Liver (tissue), 9 donors: ENCODE results near the gene XYLT1. TPM values are rescaled to one million over a fixed set of nuclear protein-coding genes. Genes with fewer than 3 reads are reported as not detected.

ENCODE experiments used
- DNase-seq: peaks from one replicate; pipeline ENCODE4 v3.0.0-alpha.2; 2017; ENCODE audit warnings: low spot score
- H3K27ac ChIP-seq, 2 donors: one replicate each; pipeline ENCODE4 v1.7.0; 2013; ENCODE audit warnings: inconsistent platforms in 2 of 2, low read length in 2 of 2, control low read depth in 1 of 2, low read depth in 1 of 2, mild to moderate bottlenecking in 1 of 2
- H3K27me3 ChIP-seq, 4 donors: one replicate each; pipeline versions ENCODE4 v1.6.1 to v1.7.0; 2013; ENCODE audit warnings: low read length in 3 of 4, inconsistent platforms in 1 of 4, mild to moderate bottlenecking in 1 of 4, moderate library complexity in 1 of 4; ENCODE audit not compliant: control insufficient read depth in 4 of 4, insufficient read depth in 4 of 4
- H3K36me3 ChIP-seq, 4 donors: one replicate each; pipeline versions ENCODE4 v1.6.1 to v1.7.0; 2013; ENCODE audit warnings: low read length in 3 of 4, mild to moderate bottlenecking in 3 of 4, low read depth in 1 of 4, moderate library complexity in 1 of 4; ENCODE audit not compliant: control insufficient read depth in 4 of 4, insufficient read depth in 3 of 4
- H3K4me1 ChIP-seq, 4 donors: one replicate each; pipeline versions ENCODE4 v1.6.1 to v1.7.0; 2013; ENCODE audit warnings: low read length in 3 of 4, mild to moderate bottlenecking in 3 of 4, moderate library complexity in 1 of 4; ENCODE audit not compliant: control insufficient read depth in 4 of 4, insufficient read depth in 4 of 4
- H3K4me3 ChIP-seq, 3 donors: one replicate each; pipeline versions ENCODE4 v1.6.1 to v1.7.0; 2013; ENCODE audit warnings: low read length in 3 of 3, control low read depth in 1 of 3, low read depth in 1 of 3, mild to moderate bottlenecking in 1 of 3
- H3K9ac ChIP-seq, 2 donors: one replicate each; pipeline ENCODE4 v1.7.0; 2013; ENCODE audit warnings: low read length in 2 of 2, mild to moderate bottlenecking in 2 of 2, moderate library complexity in 2 of 2, control low read depth in 1 of 2, low read depth in 1 of 2
- H3K9me3 ChIP-seq, 4 donors: one replicate each; pipeline versions ENCODE4 v1.6.1 to v1.7.0; 2013; ENCODE audit warnings: low read length in 3 of 4; ENCODE audit not compliant: control insufficient read depth in 4 of 4
- ATF3 ChIP-seq: IDR thresholded peaks from 2 replicates; pipeline ENCODE4 v1.6.1; 2016; ENCODE audit warnings: antibody characterized with exemption
- CTCF ChIP-seq: fragments of 150-350 bp; IDR thresholded peaks from 2 replicates; pipeline ENCODE4 v1.5.1; 2017; ENCODE audit warnings: improper control_type of control experiment, low read depth, low read length; ENCODE audit not compliant: missing input control
- EGR1 ChIP-seq, 2 donors: IDR thresholded peaks; 2 replicates each; pipeline ENCODE4 v1.6.1; 2016 to 2018; ENCODE audit warnings: antibody characterized with exemption in 2 of 2, low read depth in 2 of 2
- FOXA1 ChIP-seq: IDR thresholded peaks from 2 replicates; pipeline ENCODE4 v1.6.1; 2016; ENCODE audit warnings: antibody characterized with exemption
- FOXA2 ChIP-seq: IDR thresholded peaks from 2 replicates; pipeline ENCODE4 v1.6.1; 2016; ENCODE audit warnings: antibody characterized with exemption
- GABPA ChIP-seq, 2 donors: IDR thresholded peaks in 1 of 2; conservative IDR thresholded peaks in 1 of 2; 2 replicates each; pipeline ENCODE4 v1.6.1; 2016; ENCODE audit warnings: antibody characterized with exemption in 2 of 2, mild to moderate bottlenecking in 1 of 2, moderate library complexity in 1 of 2
- HNF4A ChIP-seq, 2 donors: conservative IDR thresholded peaks; 2 replicates each; pipeline ENCODE4 v1.6.1; 2016; ENCODE audit warnings: antibody characterized with exemption in 2 of 2, mild to moderate bottlenecking in 2 of 2
- JUND ChIP-seq, 2 donors: IDR thresholded peaks; 2 replicates each; pipeline ENCODE4 v1.6.1; 2016; ENCODE audit warnings: antibody characterized with exemption in 2 of 2
- MAX ChIP-seq: IDR thresholded peaks from 2 replicates; pipeline ENCODE4 v1.6.1; 2016; ENCODE audit warnings: antibody characterized with exemption
- NR2F2 ChIP-seq: IDR thresholded peaks from 2 replicates; pipeline ENCODE4 v1.6.1; 2016; ENCODE audit warnings: antibody characterized with exemption
- RAD21 ChIP-seq, 2 donors: IDR thresholded peaks; 2 replicates each; pipeline ENCODE4 v1.6.1; 2016; ENCODE audit warnings: antibody characterized with exemption in 2 of 2, mild to moderate bottlenecking in 2 of 2
- RXRA ChIP-seq, 2 donors: IDR thresholded peaks; 2 replicates each; pipeline ENCODE4 v1.6.1; 2017 to 2018; ENCODE audit warnings: antibody characterized with exemption in 2 of 2, mild to moderate bottlenecking in 1 of 2
- SP1 ChIP-seq: IDR thresholded peaks from 2 replicates; pipeline ENCODE4 v1.6.1; 2018; ENCODE audit warnings: antibody characterized with exemption, mild to moderate bottlenecking
- TAF1 ChIP-seq: conservative IDR thresholded peaks from 2 replicates; pipeline ENCODE4 v1.6.1; 2016; ENCODE audit warnings: antibody characterized with exemption, mild to moderate bottlenecking
- YY1 ChIP-seq: IDR thresholded peaks from 2 replicates; pipeline ENCODE4 v1.6.1; 2016; ENCODE audit warnings: antibody characterized with exemption, mild to moderate bottlenecking
- ZBTB33 ChIP-seq: IDR thresholded peaks from 2 replicates; pipeline ENCODE4 v1.6.1; 2016; ENCODE audit warnings: antibody characterized with exemption
- WGBS: extraction: QIAGEN DNeasy Blood & Tissue Kit; methylation state at CpG from one replicate; pipeline ENCODE4 v1.1.7; 2013; 5-methylcytosine and 5-hydroxymethylcytosine counted together
- polyA plus RNA-seq, 2 donors: library from polyadenylated mRNA; stranded (reverse) in 1 of 2; unstranded in 1 of 2; fragments of 200-250 nt in 1 of 2; fragments of >200 nt in 1 of 2; fragmentation: Nextera tagmentation in 1 of 2; extraction: Ambion mirVana in 1 of 2; gene quantifications; one replicate each; pipeline versions ENCODE4 v1.2.1 to v1.2.3, GENCODE V29; 2013 to 2015
- total RNA-seq, 2 donors: library from RNA; depleted of rRNA; stranded (reverse); fragments of >200 nt; gene quantifications; one replicate each; pipeline ENCODE4 v1.2.3, GENCODE V29; 2014
- donor health status: healthy.
- donor health status: healthy.
- donor health status: healthy.
- donor health status: healthy.
- donor health status: healthy.

XYLT1 gene
- total and polyA plus RNA-seq, 4 donors: 0.25 to 2.3 (median 0.53) TPM

GRCh38 chr16:17343028-17343427 is 127.7 kb downstream of the XYLT1 start (continued):
- TF ChIP-seq CTCF (no peak), SP1 (no peak), MAX (no peak)

- no peaks in the 10 kb centered on the region for H3K27me3 ChIP-seq
- H3K36me3 ChIP-seq: no peaks in the 10 kb centered on the region
- no peak overlapping the region for H3K4me3 ChIP-seq
- no peak overlapping the region for H3K27ac ChIP-seq
- WGBS: 89% methylated on average over 2 of the region's 2 CpGs
- no peak for DNase-seq
- no peaks in the 10 kb centered on the region for H3K4me1 ChIP-seq
- no peak overlapping the region for H3K9ac ChIP-seq
- no peak for TF ChIP-seq HNF4A (conservative IDR thresholded peaks at IDR 0.05)
- no peak for TF ChIP-seq GABPA (IDR thresholded peaks at IDR 0.05 in 1 of 2, conservative IDR thresholded peaks at IDR 0.05 in 1 of 2)
- no peak for TF ChIP-seq ATF3
- no peak for TF ChIP-seq SP1
- TF ChIP-seq RXRA (IDR thresholded peaks at IDR 0.05): no peak
- TF ChIP-seq CTCF: no peak
- no peak for TF ChIP-seq YY1
- TF ChIP-seq TAF1: no peak
- no peak for TF ChIP-seq FOXA1
- no peak for TF ChIP-seq JUND (IDR thresholded peaks at IDR 0.05)
- no peak for TF ChIP-seq MAX
- no peaks in the 10 kb centered on the region for H3K9me3 ChIP-seq
Measured at GRCh38 chr16:17342031-17342430, 128.7 kb downstream of the XYLT1 start.

GRCh38 chr16:17340804-17341203 is 130.0 kb downstream of the XYLT1 start:
- H3K4me3 ChIP-seq: no peak overlapping the region
- DNase-seq: no peak
- H3K27ac ChIP-seq: no peak overlapping the region
- H3K4me1 ChIP-seq: no peaks in the 10 kb centered on the region
- H3K9me3 ChIP-seq: no peaks in the 10 kb centered on the region
- WGBS: 68% methylated on average over 4 of the region's 4 CpGs
- H3K36me3 ChIP-seq: no peaks in the 10 kb centered on the region
- H3K27me3 ChIP-seq: no peaks in the 10 kb centered on the region
- no peak overlapping the region for H3K9ac ChIP-seq
- TF ChIP-seq RAD21 (IDR thresholded peaks at IDR 0.05) (no peak), EGR1 (IDR thresholded peaks at IDR 0.05; ENCODE audit: low read depth in 2 of 2) (no peak), RXRA (IDR thresholded peaks at IDR 0.05) (no peak), ATF3 (no peak), FOXA2 (no peak), JUND (IDR thresholded peaks at IDR 0.05) (no peak), HNF4A (conservative IDR thresholded peaks at IDR 0.05) (no peak), CTCF (no peak), GABPA (IDR thresholded peaks at IDR 0.05 in 1 of 2, conservative IDR thresholded peaks at IDR 0.05 in 1 of 2) (no peak), ZBTB33 (no peak), TAF1 (no peak), FOXA1 (no peak), NR2F2 (no peak)
